BJ (cell line): ENCODE data around the gene UBXN6. TPM values are rescaled to one million over a fixed set of nuclear protein-coding genes. Genes with fewer than 3 reads are reported as not detected.

Experiments
- CTCF ChIA-PET: fragments of 350-600 bp; formaldehyde crosslinking; extraction: SDS; loops from one replicate; lab custom pipeline; 2021; ENCODE audit warnings: antibody characterized with exemption, inconsistent platforms; lab: Yijun Ruan, JAX
- POLR2A ChIA-PET: fragments of 300-600 bp; sonication (Branson Sonifier 250); formaldehyde crosslinking; extraction: SDS; loops from one replicate; lab custom pipeline; 2021; ENCODE audit warnings: antibody characterized with exemption; lab: Charles Lee
- DNase-seq: peaks from one replicate; pipeline ENCODE4 v3.0.0-alpha.2; 2011; ENCODE audit warnings: low read depth
- H3K27me3 ChIP-seq: 2 replicates; pipeline ENCODE4 v1.6.0; 2011; ENCODE audit warnings: low read length; ENCODE audit not compliant: control insufficient read depth, insufficient read depth
- H3K36me3 ChIP-seq: 2 replicates; pipeline ENCODE4 v1.5.1; 2011; ENCODE audit warnings: low read length; ENCODE audit not compliant: control insufficient read depth, insufficient read depth
- H3K4me3 ChIP-seq: 2 replicates; pipeline ENCODE4 v1.5.1; 2011; ENCODE audit warnings: low read depth, mild to moderate bottlenecking, control low read depth, low read length
- polyA plus RNA-seq: library from polyadenylated mRNA; depleted of rRNA; stranded (reverse); fragments of >200 nt; gene quantifications from 2 replicates; pipeline ENCODE4 v1.2.3, GENCODE V29; 2011
- TF ChIP-seq, protein P1 (sequence below): IDR thresholded peaks from 2 replicates; pipeline ENCODE4 v1.5.1; 2011; ENCODE audit warnings: low read depth, mild to moderate bottlenecking, control low read depth, inconsistent platforms, low read length, moderate library complexity; ENCODE audit not compliant: insufficient read depth

UBXN6 gene
- polyA plus RNA-seq, 1 experiment = 127 TPM

DNA sequence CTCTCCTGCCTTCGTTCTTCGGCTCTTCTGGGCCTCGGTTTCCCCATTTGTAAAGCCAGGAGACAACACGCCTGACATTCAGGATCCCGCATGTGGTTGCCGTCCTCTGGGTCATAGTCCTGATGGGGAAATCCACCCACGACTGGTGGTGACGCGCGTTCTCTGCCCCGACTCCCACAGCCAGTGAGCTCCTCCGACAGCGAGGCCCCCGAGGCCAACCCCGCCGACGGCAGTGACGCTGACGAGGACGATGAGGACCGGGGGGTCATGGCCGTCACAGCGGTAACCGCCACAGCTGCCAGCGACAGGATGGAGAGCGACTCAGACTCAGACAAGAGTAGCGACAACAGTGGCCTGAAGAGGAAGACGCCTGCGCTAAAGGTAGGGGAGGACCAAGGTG, 30.9 kb upstream of the UBXN6 start:
- Histone ChIP-seq H3K36me3 (peaks cover 18% of the 10 kb centered on the region), H3K4me3 (no peak overlapping the region), H3K27me3 (no peaks in the 10 kb centered on the region)
- DNase-seq = no peak
- POLR2A ChIA-PET = no interaction called here
- CTCF ChIA-PET = no interaction called here
- TF ChIP-seq, protein P1, sequence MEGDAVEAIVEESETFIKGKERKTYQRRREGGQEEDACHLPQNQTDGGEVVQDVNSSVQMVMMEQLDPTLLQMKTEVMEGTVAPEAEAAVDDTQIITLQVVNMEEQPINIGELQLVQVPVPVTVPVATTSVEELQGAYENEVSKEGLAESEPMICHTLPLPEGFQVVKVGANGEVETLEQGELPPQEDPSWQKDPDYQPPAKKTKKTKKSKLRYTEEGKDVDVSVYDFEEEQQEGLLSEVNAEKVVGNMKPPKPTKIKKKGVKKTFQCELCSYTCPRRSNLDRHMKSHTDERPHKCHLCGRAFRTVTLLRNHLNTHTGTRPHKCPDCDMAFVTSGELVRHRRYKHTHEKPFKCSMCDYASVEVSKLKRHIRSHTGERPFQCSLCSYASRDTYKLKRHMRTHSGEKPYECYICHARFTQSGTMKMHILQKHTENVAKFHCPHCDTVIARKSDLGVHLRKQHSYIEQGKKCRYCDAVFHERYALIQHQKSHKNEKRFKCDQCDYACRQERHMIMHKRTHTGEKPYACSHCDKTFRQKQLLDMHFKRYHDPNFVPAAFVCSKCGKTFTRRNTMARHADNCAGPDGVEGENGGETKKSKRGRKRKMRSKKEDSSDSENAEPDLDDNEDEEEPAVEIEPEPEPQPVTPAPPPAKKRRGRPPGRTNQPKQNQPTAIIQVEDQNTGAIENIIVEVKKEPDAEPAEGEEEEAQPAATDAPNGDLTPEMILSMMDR = no peak

DNA sequence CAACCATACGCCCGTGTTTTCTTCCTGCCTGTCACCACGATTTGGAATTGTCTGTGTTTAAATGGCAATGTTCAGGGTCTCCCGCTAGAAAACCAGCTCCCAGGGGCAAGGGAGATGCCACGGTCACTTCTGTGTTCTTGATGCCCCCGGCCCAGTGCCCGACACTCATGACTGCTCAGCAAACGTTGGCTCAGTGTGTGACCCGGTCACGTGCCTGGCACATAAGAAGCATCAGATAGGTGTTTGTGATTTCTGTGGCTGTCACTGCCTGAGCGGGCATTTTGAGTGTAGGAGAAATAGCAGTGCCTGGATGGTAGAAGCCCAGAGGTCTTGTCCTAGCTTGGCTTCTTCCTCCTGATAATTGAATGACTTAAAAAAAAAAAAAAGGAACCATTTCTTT, 30.0 kb upstream of the UBXN6 start:
- Histone ChIP-seq H3K4me3 (no peak overlapping the region), H3K27me3 (no peaks in the 10 kb centered on the region), H3K36me3 (peaks cover 21% of the 10 kb centered on the region)
- ChIA-PET POLR2A (no interaction called here), CTCF (no interaction called here)
- no peak for DNase-seq
- TF ChIP-seq, protein P1 = no peak

DNA sequence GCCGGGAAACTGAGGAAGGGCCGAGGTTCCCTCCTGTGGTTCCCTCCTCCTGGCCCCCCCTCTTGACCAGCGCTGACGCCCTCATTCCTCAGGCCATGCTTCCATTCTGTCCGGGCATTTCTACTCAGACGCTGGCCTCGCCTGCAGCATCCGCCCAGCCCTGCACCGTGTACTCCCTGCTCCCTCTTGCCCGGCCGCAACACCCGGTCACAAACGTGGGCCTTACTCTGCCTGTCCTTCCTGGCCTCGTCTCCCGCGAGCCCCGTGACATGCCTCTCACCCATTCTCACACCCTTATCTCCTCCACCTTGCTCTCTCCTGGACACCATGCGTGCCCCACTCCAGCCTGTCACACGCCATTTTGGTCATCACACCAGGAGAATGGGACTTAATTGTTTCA, 25.8 kb upstream of the UBXN6 start:
- DNase-seq = no peak
- CTCF ChIA-PET = interaction anchor here (0.6 kb wide), 1 partner anchor 277 kb away, joined by 3 read pairs; no protein-coding TSS in a partner anchor
- POLR2A ChIA-PET = no interaction called here

DNA sequence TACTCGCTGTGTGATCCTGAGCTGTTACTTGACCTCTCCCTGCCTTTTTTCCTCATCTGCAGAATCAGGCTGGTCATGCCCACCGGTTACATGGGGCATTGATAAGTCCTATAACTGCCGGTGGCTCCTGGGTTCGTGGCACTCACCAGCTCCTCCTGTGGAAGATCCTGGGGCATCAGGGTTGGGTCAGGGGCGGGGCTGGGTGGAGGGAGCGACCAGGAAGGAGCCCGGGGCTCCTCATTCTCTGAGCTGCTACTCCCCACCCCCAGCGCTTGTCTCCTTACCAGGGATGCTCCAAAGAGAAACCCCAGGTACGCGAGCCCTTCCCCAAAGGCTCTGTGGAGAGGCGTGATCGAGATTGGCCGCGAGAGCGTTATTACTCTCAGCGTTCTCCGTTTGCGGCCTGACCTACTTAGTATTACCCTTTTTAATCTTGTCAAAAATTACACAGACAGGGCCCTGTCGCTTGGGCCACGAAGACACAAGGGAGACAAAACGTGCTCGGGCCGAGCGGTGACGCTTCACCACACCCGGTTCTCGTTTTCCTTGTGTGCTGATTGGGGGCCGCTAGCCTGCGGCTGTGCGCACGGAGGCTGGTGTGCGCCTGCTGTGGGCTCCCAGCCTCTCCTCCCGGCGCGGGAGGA, 25.2 kb upstream of the UBXN6 start:
- TF ChIP-seq, protein P1 = no peak
- no peak overlapping the region for H3K4me3 ChIP-seq
- CTCF ChIA-PET = interaction anchor here (0.7 kb wide), 1 partner anchor 297 kb away, joined by 3 read pairs; no protein-coding TSS in a partner anchor
- no peaks in the 10 kb centered on the region for H3K27me3 ChIP-seq
- no peak for DNase-seq
- POLR2A ChIA-PET = no interaction called here
- peaks cover 18% of the 10 kb centered on the region for H3K36me3 ChIP-seq

More for the DNA sequence above, 25.8 kb upstream of the UBXN6 start:
- no peaks in the 10 kb centered on the region for H3K27me3 ChIP-seq
- H3K4me3 ChIP-seq = no peak overlapping the region
- peaks cover 18% of the 10 kb centered on the region for H3K36me3 ChIP-seq
- TF ChIP-seq, protein P1 = no peak

DNA sequence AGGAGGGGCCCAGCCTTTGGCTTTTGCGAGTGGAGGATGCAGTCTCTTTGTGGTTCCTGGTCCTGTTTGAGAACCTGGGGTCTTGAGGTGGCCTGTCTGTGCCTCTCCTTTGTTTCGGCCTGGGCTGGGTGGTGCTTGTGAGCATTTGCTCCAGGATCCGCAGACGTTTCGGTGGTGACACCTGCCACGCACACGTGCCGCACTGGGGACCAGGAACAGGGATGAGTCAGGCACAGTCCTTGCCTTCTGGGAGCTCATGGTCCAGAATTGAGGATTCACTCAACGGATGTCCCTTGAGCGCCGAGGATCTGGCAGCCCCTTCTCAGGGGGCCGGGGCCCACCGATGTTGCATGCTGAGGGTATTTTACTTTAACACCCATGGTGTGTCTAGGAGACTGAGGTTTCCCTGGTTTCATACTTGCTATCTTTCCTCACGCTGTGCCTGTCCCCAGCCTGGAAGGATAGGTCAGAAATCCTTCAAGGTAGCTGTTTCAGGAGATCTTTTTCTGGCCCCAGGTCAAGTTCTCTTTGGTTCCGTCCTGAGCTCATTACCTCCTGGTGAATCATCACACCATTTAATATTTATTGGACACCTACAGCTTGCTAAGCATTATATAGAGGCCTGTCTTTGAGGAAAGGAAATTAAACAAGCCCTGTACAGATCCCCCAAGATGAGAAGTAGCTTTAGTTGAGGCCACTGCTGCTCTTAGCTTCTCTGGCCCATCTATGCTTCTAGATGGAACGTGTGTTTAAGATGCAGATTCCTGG, 19.6 kb upstream of the UBXN6 start:
- TF ChIP-seq, protein P1 = no peak
- Histone ChIP-seq H3K36me3 (peaks cover 22% of the 10 kb centered on the region), H3K4me3 (no peak overlapping the region), H3K27me3 (no peaks in the 10 kb centered on the region)
- POLR2A ChIA-PET = no interaction called here
- no peak for DNase-seq
- CTCF ChIA-PET = no interaction called here
